NCI-H2196 (cell line): ENCODE measurements around the gene NCAPG.

Experiments used
- DNase-seq: peaks from one replicate; lab custom pipeline; 2025; ENCODE audit not compliant: unreplicated experiment; lab: John Stamatoyannopoulos, UW

Gene NCAPG, protein sequence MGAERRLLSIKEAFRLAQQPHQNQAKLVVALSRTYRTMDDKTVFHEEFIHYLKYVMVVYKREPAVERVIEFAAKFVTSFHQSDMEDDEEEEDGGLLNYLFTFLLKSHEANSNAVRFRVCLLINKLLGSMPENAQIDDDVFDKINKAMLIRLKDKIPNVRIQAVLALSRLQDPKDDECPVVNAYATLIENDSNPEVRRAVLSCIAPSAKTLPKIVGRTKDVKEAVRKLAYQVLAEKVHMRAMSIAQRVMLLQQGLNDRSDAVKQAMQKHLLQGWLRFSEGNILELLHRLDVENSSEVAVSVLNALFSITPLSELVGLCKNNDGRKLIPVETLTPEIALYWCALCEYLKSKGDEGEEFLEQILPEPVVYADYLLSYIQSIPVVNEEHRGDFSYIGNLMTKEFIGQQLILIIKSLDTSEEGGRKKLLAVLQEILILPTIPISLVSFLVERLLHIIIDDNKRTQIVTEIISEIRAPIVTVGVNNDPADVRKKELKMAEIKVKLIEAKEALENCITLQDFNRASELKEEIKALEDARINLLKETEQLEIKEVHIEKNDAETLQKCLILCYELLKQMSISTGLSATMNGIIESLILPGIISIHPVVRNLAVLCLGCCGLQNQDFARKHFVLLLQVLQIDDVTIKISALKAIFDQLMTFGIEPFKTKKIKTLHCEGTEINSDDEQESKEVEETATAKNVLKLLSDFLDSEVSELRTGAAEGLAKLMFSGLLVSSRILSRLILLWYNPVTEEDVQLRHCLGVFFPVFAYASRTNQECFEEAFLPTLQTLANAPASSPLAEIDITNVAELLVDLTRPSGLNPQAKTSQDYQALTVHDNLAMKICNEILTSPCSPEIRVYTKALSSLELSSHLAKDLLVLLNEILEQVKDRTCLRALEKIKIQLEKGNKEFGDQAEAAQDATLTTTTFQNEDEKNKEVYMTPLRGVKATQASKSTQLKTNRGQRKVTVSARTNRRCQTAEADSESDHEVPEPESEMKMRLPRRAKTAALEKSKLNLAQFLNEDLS

GRCh38 chr4:17810260-17811077, at the start of gene NCAPG, which contains the start of gene DCAF16:
NCAPG (plus strand) TSS chr4:17810979; CDS start chr4:17811078, 99 bp downstream.
DCAF16 (minus strand) TSS chr4:17810757; CDS start chr4:17804141, 6,616 bp downstream.
- DNase-seq, result peak; percentile 99

DNA sequence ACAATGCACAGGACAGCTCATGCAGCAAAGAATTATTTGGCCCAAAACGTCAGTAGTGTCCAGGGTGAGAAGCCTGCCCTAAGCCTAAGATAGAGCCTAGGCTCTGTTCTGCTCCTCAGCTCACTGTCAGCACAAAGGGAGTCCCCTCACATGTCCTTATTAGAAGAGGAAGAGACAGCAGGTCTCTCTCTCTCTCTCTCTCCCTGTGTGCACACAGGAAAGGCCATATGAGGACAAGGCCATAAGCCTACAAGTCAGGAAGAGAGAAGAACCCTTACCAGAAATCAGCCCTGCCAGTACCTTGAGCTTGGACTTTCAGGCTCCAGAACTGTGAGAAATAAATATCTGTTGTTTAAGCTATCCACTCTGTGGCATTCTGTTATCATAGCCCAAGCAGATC, 49.7 kb upstream of the NCAPG start:
- no peak for DNase-seq

DNA sequence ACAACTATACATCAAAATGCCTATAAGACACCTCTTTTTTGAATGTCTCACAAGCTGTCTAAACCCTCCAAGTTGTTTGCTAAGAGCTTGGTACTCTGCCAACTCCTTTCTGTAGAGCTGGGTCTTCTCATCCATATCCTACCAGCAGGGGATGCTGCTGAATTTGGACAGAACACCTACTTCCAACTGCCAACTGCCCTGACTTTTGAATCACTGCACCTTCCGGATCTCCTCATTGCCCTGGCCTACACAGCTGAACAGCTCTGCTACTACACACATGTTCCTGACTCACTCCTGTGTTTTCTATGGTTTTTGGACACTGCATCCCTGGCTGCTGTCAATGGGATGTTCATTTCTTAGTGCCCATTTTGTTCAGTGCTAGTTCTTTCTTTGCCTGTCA, 48.1 kb upstream of the NCAPG start:
- peak; percentile 15 for DNase-seq

- DNase-seq, result no peak
Measured at GRCh38 chr4:17763416-17763815, 47.4 kb upstream of the NCAPG start.

GRCh38 chr4:17763931-17764330, 46.8 kb upstream of the NCAPG start:
- no peak for DNase-seq

DNA sequence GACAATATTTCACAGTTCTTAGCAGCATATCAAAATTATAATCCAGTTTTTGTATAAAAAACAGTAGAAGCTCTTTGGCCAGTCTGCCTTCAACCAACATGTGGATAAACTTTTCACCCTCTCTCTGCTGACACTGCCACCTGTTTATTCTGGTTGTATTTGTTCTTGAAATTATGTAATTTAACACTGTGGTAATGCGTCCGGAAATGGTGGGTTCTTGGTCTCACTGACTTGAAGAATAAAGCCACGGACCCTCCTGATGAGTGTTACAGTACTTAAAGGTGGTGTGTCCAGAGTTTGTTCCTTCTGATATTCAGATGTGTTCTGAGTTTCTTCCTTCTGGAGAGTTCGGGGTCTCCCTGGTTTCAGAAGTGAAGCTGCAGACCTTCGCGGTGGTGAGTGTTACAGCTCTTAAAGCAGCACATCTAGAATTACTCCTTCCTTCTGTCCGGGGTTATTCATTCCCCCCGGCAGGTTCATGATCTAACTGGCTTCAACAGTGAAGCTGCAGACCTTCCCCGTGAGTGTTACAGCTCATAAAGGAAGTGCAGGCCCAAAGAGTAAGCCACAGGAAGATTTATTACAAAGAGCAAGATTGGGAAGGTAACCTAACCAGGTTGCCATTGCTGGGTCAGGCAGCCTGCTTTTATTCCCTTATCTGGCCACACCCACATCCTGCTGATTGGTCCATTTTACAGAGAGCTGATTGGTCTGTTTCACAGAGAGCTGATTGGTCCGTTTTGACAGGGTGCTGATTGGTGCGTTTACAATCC, 45.1 kb upstream of the NCAPG start:
- no peak for DNase-seq

- DNase-seq, result no peak
Measured at GRCh38 chr4:17766826-17767458, 43.8 kb upstream of the NCAPG start.

DNA sequence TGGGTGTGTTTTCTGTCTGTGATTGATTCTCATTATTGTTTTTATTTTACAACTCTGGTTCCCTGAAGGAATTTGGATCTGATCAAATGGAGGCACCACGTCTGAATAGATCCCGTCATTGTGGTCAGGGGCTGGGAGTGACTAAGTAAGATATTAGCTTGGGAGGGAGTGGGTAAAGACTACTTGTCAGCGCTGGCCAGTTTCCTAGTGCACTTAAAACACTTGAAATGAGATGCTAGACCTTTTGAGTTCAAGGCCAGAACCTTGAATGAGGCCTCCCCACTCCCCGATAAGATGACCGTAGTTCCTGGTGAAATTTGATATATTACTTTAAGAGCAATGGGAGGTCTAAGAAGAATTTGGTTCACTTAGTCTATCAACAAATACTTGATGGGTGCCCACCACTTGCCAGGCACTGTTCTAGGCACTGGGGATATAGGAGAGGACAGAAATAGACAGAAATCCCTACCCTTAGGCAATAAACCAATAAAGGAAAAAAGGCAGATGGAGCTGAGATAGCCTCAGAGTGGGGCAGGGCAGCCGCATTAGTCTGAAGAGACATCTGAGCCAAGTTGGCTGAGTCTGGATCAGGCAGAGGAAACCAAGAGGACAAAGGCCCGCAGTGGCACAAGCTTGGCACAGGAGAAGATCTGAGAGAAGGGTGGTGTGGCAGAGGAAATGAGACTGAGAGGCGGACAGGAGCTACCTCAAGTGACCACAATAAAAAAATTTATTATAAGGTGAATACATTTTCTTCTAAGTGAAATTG, 41.2 kb upstream of the NCAPG start:
- DNase-seq, result peak; percentile 14

DNA sequence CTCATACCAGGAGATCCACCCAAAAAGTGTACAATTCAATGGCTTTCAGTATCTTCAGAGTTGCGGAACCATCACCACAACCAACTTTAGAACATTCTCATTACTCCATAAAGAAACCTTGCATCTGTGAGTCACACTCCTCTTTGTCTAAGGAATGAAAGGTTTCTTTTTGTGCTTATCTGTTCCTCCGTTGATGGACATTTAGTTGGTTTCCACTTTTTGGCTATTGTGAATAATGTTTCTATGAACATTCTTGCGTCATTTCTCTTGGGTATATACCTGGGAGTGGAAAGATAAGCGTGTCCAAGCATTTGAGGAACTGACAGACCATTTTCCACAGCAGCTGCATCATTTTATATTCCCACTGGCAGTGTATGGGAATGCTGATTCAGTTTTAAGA, 39.9 kb upstream of the NCAPG start:
- DNase-seq, result no peak

- peak; percentile 44 for DNase-seq
Measured at GRCh38 chr4:17771284-17771908, 39.4 kb upstream of the NCAPG start.

DNA sequence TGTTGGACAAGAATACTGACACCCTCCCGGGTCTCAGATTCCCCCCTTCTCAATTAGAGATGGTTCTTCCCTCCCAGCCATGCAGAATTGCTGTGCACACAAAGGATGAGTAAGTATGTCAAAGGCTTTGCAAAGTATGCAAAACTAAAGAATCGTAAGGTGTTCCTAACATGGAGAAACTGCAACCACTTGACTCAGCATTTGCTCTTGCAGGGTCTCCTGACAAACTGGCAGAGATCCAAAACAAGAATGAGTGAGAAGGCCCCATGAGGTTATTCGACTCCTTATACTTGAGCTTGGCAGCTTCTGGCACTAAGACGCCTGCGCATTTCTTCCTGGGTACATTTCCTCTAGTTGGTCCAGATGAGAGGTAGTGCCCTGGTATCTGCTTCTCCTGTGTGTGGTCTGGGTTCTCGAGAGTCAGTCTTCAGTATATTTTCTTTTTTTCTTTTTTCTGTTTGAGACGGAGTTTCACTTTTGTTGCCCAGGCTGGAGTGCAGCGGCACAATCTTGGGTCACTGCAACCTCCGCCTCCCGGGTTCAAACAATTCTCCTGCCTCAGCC, 37.6 kb upstream of the NCAPG start:
- no peak for DNase-seq

GRCh38 chr4:17778431-17778830, 32.3 kb upstream of the NCAPG start:
- DNase-seq, result no peak

- DNase-seq, result peak; percentile 42
Measured at GRCh38 chr4:17780501-17781299, 30.1 kb upstream of the NCAPG start.

DNA sequence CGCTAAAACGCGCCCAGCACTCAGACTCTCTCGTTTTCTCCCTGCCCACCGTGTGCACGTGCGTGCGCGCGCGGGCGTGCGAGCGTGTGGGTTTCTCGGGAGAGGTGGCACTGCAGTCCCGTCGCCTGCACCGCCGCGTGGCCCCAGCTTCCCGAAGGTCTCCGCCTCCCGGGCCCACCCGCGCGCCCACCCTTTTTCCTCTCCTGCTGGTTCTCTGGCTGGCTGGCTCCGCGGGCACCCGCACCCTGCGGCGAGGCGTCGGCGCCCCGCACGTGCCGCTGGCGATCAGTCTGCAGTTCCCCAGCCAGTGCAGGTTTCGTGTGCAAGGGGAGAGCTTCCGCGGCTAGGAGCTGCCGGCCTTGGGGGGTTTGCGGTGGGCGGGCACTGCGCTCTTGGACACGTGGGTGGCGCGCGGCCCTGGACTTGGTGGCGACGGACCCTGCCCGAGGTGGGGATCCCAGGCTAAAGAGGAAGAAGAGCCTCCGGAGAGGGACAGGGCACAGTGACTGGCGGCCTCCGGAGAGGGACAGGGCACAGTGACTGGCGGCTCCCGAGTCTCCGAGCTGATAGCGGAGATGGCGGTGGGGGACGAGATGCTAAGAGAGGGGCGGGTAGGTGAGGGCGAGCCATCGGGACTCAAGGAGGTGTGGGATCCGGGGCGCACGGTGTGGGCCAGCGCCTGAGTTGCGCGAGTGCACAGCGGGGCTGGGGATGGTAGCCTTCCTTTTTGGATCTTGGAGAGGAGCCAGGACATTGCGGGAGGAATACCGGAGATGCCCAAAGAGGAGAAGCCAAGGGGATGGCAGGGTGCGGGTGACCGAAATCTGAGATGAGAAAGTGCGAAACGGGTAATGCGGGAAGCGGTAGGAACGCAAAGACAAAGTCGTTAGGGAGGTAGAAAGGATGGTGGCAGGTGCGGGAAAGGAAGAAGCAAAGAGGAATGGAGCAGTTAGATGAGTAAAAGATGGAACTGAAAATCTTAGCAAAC, 29.2 kb upstream of the NCAPG start, which contains the start of gene FAM184B:
Gene FAM184B (minus strand): TSS at position 322 of the 988 bp plus-strand sequence. CDS start 322 bp downstream, outside the sequence.
- DNase-seq, result no peak

GRCh38 chr4:17785858-17786257, 24.9 kb upstream of the NCAPG start:
- no peak for DNase-seq

GRCh38 chr4:17786567-17786966, 24.2 kb upstream of the NCAPG start:
- DNase-seq, result no peak
